Hematopoietic multipotent progenitor cell treated with erythropoietin and hydrocortisone succinate and interleukin-3 and kit ligand, for 8 days (in vitro differentiated cells): ENCODE measurements around the gene LDB2.

Experiments
- DNase-seq: peaks from one replicate; pipeline ENCODE4 v3.0.0-alpha.2; 2015

The LDB2 gene

DNA sequence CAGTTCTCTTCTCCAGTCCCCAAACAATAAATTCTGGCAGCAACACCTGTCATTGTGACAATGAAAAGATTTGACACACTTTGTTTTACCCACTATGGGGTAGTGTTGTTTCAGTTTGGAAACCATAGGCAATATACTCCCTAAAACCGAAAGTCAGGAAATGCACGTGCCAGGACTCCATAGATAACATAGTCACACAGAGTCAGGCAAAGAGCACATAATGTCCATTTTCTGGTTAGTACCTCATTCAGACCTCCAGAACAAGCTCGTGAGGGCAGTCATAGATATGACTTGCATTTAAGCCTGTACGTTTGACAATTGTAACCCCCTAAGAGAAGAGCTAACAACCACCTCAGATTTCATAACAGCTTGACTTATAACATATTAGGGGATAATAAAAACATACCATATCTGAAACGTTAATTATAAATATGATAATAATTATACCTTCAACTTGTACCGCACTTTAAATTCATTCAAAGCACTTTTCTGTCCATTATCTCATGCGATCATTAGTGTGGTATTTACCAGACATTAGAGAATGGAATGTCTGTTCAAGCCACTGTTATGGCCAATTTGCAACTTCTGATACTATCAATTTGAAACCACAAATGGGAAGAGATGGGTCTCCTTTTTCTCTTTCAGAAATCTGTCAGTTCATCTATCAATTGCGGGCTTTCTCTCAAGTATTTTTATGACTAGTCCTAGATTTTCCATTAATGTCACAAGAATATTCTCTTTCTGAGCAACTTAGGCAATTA is 147.4 kb downstream of the LDB2 start:
- peak; percentile 22 for DNase-seq

DNA sequence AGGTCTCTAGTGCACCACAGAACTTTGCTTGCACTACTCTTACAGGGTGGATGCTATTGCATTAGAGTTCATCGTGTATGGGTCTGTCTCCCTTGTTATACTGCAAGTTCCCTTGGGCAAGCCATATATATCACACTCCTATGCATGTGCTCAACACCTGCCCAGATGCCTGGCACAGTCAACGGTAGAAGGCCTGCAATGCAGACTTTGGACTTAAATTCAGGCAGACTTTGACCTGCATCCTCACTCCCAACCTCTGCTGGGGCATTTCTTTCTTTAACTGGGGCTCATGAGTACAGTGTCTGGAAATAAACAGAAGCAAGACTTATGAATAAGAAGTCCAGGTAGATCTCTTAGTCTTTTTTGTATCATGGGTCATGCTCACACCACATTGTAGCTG is 148.2 kb downstream of the LDB2 start:
- DNase-seq = no peak

DNA sequence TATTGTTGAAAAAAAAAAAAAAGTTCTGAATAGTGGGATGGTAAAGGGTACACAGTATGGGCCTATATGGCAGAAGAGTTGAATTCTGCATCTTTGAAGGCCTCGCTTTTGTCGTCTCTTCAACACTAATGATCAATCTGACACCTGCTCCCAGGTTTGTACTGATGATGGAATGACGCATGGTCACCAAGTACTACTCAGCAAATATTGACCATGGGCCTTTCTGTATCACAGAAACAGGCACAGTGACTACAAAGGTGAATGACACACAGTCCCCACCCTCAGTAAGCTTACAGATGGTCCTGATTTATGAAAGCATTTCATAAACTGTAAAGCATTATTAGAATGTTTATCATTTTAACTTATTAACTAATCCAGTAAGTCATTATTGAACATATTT is 152.6 kb downstream of the LDB2 start:
- DNase-seq = no peak

DNA sequence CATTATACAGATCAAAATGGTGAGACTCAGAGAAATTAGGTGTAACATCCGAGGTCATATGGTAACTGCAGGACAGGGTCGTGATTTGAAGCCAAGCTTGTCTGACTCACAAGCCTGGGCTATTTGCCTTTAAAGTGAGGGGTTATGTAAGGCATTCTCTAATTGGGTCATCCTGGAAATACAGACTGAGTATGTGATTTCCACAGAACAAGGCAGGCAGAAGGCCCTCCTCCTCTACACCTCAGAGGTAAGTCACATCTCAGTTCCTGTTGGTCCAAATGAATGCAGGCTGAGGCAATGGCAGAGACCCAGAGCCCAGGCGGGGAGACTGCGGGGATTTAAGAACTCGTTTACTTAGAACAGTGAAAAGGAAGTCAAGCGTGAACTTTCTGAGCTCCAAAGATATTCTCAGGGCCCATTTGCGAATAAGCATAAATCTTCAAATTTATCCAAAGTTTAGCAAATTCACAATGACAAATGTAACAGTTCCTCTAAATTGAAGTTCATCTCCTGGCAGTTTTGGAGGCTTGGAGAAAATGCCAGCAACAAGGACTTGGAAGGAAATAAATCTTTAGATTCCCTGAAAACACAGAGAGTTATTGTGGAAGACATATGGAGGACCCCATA is 153.3 kb downstream of the LDB2 start:
- DNase-seq = no peak

DNA sequence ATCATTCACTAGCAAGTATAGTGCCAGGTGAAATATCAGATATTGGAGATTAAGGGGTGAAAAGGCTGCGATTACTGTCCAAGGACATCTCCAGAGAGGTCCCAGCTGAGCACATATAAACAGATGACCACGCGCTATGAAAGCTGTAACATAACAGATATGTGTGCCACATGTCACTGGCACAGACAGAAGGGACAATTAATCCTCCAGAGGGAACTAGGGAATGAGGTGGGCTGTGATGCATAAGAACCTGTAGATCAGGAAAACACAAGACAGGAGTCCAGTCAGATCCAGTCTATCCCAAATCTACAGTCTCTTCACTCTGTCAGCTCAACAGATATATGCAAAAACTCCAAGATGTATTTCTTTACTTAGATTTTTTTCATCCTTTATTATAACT is 157.2 kb downstream of the LDB2 start:
- no peak for DNase-seq

DNA sequence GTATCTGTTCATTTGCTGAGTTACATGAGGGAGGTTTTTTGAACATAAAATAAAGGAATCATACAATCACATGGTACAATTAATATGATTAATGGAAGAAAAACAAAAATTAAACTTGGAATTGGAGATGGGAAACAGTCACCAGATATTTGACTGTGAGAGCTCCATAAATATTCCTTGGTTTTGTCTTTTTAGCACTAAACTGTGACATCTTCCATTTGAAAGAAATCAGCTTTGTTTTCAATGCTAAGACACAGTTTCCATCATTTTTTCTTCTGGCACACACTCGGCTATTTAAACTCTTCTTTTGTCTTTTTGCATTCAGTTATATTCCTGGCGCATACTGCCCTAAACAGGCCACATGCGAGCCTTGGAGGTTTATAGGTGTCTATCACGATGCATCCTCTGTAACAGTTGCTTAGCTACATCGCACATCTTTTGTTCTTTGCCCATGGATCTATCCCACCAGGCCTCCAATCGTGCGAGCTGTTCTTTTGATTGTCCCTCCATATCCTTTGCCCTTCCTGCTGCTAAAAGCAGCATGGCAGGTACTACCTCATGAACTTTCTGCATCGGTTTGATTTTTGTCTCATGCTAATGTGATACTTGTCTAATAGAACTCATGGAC is 158.3 kb downstream of the LDB2 start:
- no peak for DNase-seq

DNA sequence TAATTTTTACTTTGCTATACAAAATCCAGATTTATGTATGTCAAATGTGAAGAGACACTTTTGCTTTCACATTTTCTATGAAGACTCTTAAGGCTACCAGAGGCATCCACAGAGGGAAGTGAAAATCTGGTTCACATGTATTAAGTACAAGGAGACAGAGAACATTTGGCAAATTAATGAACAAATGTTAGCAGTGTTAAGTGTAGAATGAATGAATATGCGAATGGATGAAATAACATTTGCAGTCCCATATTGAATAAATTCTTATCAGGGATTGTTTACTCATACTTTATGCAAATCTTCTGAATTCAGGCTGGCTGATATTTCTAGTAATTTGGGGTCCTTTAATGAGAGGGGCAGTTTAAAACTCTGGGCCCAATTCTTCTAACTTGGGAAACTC is 159.9 kb downstream of the LDB2 start:
- DNase-seq = no peak

DNA sequence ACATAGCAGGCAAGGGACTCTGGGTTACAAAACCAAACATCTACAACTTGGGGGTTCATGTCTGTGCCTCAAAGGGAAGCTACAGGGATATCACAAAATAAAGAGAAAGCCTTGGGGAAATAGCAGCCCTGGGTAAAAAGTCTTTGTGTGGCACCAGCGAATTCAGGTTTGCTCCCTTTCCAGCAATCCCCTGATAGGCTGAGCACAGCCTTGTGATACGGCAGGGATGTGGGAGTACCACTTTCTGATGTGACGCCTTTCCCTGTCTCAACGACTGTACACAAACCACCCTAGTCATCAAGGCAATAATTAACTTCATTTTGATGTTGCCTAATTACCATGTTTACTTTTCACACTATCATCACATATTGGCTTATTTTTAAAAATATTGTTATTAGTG is 164.9 kb downstream of the LDB2 start:
- no peak for DNase-seq

DNA sequence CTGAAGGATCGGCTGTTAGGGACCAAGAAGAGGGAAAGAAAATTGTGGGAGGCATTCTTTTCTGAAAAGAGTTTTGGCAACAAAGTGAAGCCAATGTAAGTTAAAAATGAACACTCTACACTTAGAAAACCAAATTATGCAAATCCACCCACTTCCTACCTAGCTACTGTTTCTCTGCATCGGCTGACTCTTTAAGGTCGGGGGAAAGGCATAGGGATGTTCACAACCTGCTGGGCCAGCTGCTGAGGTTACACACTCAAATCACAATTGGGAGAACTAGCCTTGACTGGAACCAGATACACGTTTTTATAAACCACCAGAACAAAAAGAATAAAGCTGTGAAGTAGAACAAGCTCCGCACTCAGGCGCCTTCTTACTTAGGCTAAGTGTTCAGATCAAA is 165.7 kb downstream of the LDB2 start:
- no peak for DNase-seq

DNA sequence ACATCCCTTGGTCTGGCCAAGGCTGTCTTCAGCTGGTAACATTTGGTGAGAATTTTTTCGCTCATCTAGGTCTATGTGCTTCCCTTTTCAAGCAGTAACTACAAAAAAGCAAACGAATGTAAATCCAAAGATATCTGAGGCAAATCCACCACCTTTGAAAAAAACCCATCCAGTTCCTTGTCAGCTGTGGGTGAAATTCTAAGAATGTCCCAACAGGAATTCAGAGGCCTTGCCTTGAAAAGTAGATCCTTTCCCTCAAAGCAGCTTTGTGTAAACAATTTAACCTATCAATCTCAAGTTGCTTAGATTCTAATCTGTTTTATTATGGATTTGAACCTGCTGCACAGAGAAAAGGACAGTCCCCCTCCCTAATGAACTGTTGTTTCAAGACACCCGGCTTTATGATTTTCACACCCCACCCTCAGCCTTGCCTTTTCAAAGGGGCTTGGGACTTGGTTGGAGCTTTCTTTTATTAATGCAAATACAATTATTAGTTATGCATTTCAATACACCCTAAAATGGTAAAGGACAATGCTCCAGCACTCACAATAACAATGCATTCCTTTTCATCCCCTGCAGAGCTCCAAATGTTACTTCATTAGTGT is 166.6 kb downstream of the LDB2 start:
- DNase-seq = no peak

DNA sequence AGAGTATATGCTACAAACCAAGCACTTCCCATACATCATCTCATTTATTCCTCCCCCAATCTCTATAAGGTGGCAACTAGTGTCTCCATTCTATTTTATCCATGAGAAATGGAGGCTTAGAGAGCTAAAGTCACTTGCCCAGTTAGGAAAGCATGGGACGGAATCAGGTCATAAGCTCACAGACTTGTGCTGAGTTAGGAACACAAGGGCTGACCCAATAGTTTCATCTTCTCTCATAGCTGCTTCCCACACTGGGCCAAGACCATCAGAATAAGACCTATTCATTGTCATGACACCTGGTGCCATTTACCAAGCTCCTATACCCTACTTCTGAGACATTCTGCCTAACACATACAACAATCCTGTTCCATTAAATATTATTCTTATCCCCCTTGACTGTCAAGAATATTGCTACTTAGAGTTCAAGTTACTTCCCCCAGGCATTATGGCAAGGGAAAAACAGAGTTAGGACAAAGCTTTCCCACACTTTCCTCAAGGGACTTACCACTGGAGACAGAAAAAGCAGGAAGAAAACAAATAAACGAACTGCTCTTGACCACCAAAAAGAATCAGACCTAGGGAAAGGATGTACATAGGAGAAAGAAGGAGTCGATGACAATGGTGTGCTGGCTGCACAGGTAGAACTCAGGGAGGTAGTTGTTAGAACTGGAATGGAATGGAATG is 167.8 kb downstream of the LDB2 start:
- no peak for DNase-seq

DNA sequence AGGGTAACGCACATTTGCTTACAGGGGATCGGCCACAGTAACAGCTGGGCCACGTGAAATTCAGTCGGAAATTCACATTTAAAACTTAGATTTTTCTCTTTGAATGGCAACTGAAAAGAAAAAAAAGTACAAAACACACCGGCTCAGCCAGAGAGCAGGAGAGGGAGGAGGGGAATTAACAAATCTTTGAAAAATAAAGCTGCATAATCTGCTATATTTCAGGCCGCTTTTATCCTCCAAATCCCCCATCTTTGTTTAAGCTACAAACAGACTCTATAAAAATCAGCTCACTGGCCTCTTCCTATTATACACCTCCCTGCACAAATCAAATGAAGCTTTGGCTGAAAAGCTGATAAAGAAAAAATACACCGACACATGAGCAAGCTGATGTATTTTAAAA is 169.1 kb downstream of the LDB2 start:
- DNase-seq = no peak

DNA sequence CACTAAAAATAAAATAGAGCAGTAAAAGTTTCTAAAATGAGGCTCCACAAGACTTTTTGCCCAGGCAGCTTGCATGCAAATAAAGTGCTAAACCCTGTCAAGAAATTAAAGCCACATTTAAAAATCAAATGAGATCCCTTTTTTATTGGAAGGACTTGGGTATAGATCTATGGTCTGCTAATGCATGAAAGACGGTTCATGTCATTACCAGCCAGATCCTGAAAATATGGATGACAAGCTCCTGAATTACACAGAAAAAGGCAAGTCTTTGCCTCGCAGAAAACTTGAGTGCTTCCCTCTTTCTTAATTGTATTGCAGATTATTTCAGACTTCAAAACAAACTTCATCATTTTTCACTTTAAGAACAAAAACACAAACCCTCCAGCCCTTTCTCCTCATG is 169.6 kb downstream of the LDB2 start:
- DNase-seq = no peak

DNA sequence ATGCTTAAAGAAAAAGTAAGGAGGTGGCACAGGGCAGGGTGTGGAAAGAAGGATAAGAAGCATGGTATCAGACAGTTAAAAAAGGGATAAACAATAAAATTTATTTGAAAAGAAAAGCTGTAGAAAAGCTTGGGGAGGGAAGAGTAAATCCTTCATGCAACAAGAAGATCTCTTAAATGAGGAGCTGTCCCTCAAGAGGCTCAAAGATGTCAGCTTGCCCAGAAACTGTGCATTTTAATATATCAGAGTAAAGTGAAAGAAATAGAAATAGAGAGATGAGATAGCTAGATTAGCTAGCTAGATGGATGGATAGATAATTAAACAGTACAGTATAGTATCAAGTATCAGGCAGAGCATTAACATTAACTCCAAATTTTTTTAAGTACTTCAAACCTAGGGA is 170.3 kb downstream of the LDB2 start:
- DNase-seq = no peak

DNA sequence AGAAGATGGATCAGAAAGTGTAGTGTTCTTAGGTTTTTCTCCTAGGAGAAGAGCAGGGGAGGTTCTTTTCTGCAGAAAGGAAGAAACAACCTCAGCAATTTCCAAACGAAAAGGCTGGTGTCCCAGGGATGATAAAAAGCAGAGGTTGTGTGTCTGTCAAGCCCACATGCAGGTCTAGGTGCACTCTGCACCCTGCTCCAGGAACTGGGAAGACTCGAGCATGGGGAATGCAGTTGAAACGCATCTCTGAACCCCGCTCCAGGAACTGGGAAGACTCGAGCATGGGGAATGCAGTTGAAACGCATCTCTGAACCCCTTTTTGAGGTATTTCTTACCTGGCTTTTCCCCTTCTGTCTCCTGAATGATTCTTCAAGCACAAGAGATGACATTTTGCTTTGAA is 171.2 kb downstream of the LDB2 start:
- DNase-seq = no peak

DNA sequence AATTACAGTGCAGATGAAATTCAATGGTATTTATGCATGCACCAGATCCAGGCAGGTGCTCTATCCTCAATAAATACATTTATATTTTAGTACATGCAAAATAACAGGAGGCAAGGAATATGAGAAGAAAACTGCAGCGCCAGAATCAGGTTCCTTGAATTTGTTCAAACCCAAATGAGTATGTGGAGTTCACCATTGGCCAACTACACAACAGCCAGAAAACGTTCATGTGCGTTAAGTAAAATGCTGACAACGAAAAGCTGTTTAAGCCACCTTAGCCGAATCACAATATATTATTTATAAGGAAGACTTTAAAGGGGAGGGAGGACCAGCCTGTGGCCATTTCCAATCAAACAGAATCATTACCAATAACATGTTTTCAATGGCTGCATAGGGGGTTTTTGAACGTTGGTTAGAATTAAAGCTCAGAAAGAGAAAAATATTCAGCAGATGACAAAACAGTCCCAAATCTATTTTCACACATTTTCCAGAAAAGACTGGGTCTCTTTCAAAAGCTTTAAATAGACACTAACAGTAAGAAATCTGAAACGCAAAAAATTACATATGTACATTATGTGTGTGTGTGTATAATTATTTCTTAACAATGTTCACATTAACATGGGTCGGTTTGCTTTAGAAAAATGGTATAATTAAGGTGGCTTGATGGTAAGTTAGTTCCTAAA is 171.9 kb downstream of the LDB2 start:
- DNase-seq = no peak

DNA sequence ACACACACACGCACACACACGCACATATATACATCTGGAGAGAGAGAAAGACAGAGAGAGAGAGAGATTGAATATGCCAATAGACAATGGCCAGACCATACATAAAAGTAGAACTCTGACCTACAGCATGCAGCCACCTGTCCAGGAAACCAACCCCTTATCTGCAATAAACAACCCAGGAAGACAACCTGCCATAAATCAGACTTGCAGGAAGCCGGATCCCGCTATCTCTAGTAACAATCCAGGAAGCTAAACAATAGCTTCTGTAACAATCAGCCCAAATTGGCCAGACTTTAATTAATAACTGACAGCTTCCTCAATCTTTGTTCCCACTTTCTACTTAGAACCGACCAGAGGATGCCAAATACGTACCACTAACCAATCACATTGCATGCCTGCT is 173.2 kb downstream of the LDB2 start:
- DNase-seq = no peak

DNA sequence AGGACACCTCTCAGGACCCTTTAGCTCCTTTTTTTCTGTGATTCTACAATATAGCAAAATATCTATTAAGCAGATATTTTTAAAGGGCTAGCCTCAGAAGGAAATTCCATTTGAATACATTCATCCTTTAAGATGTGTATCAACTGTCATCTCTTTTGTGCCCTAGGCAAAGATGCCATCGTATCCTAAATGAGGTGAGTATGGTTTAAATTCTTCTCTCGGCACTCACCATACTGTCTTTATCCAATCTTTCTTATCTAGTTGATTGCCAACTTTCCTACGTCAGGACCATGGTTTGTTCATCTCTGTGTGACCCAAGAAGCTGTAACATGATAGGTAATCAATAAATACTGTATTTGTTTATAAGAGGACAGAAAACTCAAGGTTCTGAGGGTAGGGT is 176.0 kb downstream of the LDB2 start:
- DNase-seq = no peak

DNA sequence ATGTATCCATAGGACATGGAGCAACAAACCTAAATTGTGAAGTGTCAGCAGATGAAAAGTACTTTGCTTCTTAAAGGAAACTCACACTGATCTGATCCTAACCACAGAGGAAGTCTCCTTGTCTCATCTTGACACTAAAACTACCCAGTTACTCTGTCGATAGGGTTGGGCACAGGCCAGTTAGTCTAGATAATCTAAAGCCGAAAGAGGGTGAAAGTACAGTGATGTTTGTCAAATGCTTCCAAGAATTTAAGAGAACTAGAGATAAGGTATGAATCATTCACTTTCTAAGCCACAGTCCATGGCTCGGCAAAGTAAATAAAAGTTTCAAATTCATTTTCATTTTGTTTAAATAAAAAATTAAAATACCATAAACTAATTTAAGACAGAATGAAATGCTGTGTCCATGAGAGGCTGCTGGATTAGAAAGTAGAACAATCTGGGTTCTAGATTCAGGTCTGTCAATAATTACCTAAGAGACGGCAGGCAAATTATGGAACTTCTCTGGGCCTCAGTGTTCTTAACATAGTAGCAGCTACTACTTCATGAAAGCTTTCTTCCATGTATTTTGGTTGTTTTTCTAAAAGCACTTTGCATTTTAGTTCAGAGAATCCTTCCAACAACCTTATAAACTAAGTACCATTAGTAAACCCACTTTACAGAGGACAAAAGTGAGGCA is 176.7 kb downstream of the LDB2 start:
- DNase-seq = peak; percentile 97

DNA sequence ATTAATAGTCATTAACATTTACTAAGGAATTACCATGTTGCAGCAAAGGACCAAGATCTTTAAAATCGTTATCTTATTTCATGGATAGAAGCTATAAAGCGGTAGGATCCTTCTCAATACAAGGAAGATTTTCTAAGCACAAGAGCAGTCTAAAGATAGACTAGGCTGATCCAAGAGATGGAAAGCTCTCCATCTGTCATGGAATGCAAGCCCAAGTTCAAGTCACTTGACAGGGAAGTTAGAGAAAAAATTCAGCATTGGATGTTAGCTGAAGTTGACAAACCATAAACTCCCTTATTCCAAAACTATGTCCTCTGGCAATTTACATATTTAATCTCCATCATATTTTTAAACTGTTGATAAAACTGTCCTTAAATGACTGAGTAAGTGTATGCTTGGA is 177.7 kb downstream of the LDB2 start:
- no peak for DNase-seq

DNA sequence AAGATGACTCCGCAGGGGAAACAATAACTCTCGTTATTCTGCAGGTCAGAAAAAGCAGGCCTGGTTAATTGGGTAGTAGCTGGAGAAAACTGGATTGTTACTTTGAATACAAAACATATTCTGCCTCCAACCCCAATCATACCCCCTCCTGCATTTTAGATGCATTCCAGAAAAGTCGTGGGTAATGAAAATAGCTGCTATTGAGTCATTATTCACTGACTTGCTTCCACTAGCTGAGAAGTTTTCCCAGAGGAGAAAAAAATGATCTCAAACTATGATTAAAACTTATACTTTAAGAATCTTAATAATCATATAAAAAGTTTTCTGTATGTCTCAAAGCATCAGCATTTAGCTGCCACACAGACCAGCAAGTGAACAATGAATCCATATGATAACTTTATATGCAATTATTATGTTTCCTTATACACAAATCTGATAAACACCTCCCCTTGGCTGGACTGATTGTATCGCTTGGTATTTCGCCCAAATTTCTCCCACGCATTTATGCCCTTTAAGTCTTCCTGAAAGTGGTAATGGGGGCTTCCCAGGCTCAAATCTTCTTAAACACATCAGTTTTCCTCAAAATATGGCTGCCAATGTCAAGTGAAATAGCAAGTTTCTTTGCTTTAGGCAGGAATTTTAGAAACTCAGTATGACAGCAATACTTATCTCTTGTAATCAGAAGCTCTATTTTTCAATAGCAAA is 181.0 kb downstream of the LDB2 start:
- DNase-seq = no peak

DNA sequence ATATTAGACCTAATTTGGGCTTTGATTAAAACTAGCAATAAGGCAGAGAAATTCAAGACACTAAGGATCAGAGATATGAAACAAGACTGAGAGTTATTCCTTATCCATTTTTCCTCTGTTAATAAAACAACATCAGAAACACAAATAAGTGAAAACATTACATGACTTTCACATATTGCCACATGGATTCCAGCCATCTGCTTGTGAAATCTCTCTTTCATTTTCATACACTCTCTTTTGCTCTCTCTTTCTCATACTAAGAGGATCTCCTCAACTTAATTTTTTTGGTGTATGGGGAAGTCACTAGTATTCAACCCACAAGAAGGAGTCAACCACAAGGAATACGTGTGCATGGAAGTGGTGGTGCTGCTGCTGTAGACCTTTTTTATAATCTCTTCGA is 183.0 kb downstream of the LDB2 start:
- no peak for DNase-seq
